A549 (cell line): ENCODE data around the gene PRAME. TPM values are rescaled to one million over a fixed set of nuclear protein-coding genes. Genes with fewer than 3 reads are reported as not detected.

Source experiments
- ATAC-seq, 2 experiments: fragments of 200-7000 bp in 1 of 2; fragments of >200 bp in 1 of 2; cut with Nextera tagmentation in 1 of 2; cut with Tn5 transposase in 1 of 2; 3 replicates each; pipeline versions ENCODE4 v1.8.0 to v1.9.1; 2018 to 2020; ENCODE audit warnings: mild to moderate bottlenecking in 1 of 2, moderate library complexity in 1 of 2
- CTCF ChIA-PET: fragments of 300-600 bp; sonication (Branson Sonifier 250); formaldehyde crosslinking; extraction: SDS; loops from one replicate; lab custom pipeline; 2021; ENCODE audit warnings: antibody characterized with exemption, inconsistent platforms; lab: Yijun Ruan, JAX
- POLR2A ChIA-PET: fragments of 350-600 bp; formaldehyde crosslinking; extraction: SDS; loops from one replicate; lab custom pipeline; 2021; ENCODE audit warnings: antibody characterized with exemption, inconsistent platforms; lab: Yijun Ruan, JAX
- DNase-seq, 2 experiments: peaks; one replicate each; pipeline versions ENCODE4 v3.0.0 to v3.0.0-alpha.2; 2011 to 2016; ENCODE audit warnings: low read depth in 1 of 2, low spot score in 1 of 2
- FAIRE-seq: peaks from 2 replicates; lab custom pipeline; 2011; peaks lifted over from hg19 to GRCh38; lab: Jason Lieb, UNC
- H3K27ac ChIP-seq, 2 experiments: fragments of >200 bp; sonication (Bioruptor Twin); formaldehyde crosslinking; 3 replicates each; pipeline ENCODE4 v1.5.1; 2016 to 2017
- H3K4me1 ChIP-seq: fragments of >200 bp; sonication (Bioruptor Twin); formaldehyde crosslinking; 3 replicates; pipeline ENCODE4 v1.6.1; 2016
- H3K4me2 ChIP-seq: fragments of >200 bp; sonication (Bioruptor Twin); formaldehyde crosslinking; 3 replicates; pipeline ENCODE4 v1.6.1; 2016
- H3K4me3 ChIP-seq: fragments of >200 bp; sonication (Bioruptor Twin); formaldehyde crosslinking; 3 replicates; pipeline ENCODE4 v1.5.1; 2016
- H3K9me3 ChIP-seq: fragments of >200 bp; sonication (Bioruptor Twin); formaldehyde crosslinking; 3 replicates; pipeline ENCODE4 v1.6.1; 2016
- CBX8 ChIP-seq: fragments of 200-600 bp; sonication (generic); IDR thresholded peaks from 2 replicates; pipeline ENCODE4 v1.6.1; 2016
- CHD2 ChIP-seq: fragments of 150-350 bp; IDR thresholded peaks from 2 replicates; pipeline ENCODE4 v1.6.1; 2014; ENCODE audit warnings: low read length; ENCODE audit not compliant: partially characterized antibody
- ESRRA ChIP-seq: fragments of 150-350 bp; IDR thresholded peaks from 2 replicates; pipeline ENCODE4 v1.6.1; 2014; ENCODE audit warnings: mild to moderate bottlenecking, low read length, borderline replicate concordance
- FOXS1 ChIP-seq: fragments of 250-450 bp; sonication (Bioruptor Pico); IDR thresholded peaks from 2 replicates; pipeline ENCODE4 v1.5.0; 2020; ENCODE audit warnings: mild to moderate bottlenecking, moderate library complexity
- HOXB13 ChIP-seq: fragments of 250-450 bp; sonication (Bioruptor Pico); IDR thresholded peaks from 2 replicates; pipeline ENCODE4 v1.5.0; 2020; ENCODE audit warnings: low read depth, mild to moderate bottlenecking, moderate library complexity
- HOXB5 ChIP-seq: fragments of 250-450 bp; sonication (Bioruptor Pico); IDR thresholded peaks from 2 replicates; pipeline ENCODE4 v1.5.0; 2020; ENCODE audit warnings: mild to moderate bottlenecking, moderate library complexity
- MAFK ChIP-seq: fragments of 450-650 bp; IDR thresholded peaks from 2 replicates; pipeline ENCODE4 v1.6.1; 2014; ENCODE audit not compliant: partially characterized antibody
- MAZ ChIP-seq: fragments of 150-350 bp; IDR thresholded peaks from 2 replicates; pipeline ENCODE4 v1.6.1; 2014; ENCODE audit warnings: antibody characterized with exemption, low read depth, low read length, borderline replicate concordance
- MYC ChIP-seq: IDR thresholded peaks from 2 replicates; pipeline ENCODE4 v1.6.1; 2012; ENCODE audit warnings: mild to moderate bottlenecking, inconsistent platforms, low read length, improper control_type of control experiment, borderline replicate concordance
- PHF8 ChIP-seq: fragments of 200-600 bp; sonication (generic); IDR thresholded peaks from 2 replicates; pipeline ENCODE4 v1.6.1; 2016; ENCODE audit warnings: low read depth, mild to moderate bottlenecking, antibody characterized with exemption, moderate library complexity, borderline replicate concordance
- SREBF2 ChIP-seq: fragments of 450-650 bp; IDR thresholded peaks from 2 replicates; pipeline ENCODE4 v1.6.1; 2014; ENCODE audit warnings: mild to moderate bottlenecking, moderate library complexity
- WGBS: methylation state at CpG from one replicate; pipeline ENCODE4 v1.1.6; 2017; ENCODE audit errors: missing lambda C conversion rate; 5-methylcytosine and 5-hydroxymethylcytosine counted together
- polyA plus RNA-seq, 4 experiments: library from polyadenylated mRNA; depleted of rRNA in 3 of 4; stranded (reverse); fragments of >200 nt; fragmentation: RNase III in 1 of 4; extraction: RNeasy Plus Mini Kit Qiagen cat#74134 plus additional on column Dnase treatment in 1 of 4; gene quantifications; 2 replicates in 3 of 4; 3 replicates in 1 of 4; pipeline ENCODE4 v1.2.3, GENCODE V29; 2011 to 2017
- TF ChIP-seq, protein P1 (sequence below): fragments of >200 bp; sonication (Bioruptor Twin); formaldehyde crosslinking; IDR thresholded peaks from 3 replicates; pipeline ENCODE4 v1.5.1; 2016
- TF ChIP-seq, protein P2 (sequence below): fragments of 450-650 bp; IDR thresholded peaks from 2 replicates; pipeline ENCODE4 v1.6.1; 2014; ENCODE audit warnings: antibody characterized with exemption
- TF ChIP-seq, protein P3 (sequence below): fragments of >200 bp; sonication (Bioruptor Twin); formaldehyde crosslinking; IDR thresholded peaks from 3 replicates; pipeline ENCODE4 v1.6.1; 2016
- TF ChIP-seq, protein P4 (sequence below): fragments of 200-600 bp; sonication (generic); IDR thresholded peaks from 2 replicates; pipeline ENCODE4 v1.6.1; 2016; ENCODE audit warnings: antibody characterized with exemption, mild to moderate bottlenecking, moderate library complexity
- TF ChIP-seq, protein P5 (sequence below): fragments of 250-450 bp; sonication (Bioruptor Pico); IDR thresholded peaks from 2 replicates; pipeline ENCODE4 v1.5.0; 2021; ENCODE audit warnings: mild to moderate bottlenecking, moderate library complexity, borderline replicate concordance

The PRAME gene
- polyA plus RNA-seq, 2 of the 4 experiments (the other 2 are of a cell fraction): 130 to 173 TPM

DNA sequence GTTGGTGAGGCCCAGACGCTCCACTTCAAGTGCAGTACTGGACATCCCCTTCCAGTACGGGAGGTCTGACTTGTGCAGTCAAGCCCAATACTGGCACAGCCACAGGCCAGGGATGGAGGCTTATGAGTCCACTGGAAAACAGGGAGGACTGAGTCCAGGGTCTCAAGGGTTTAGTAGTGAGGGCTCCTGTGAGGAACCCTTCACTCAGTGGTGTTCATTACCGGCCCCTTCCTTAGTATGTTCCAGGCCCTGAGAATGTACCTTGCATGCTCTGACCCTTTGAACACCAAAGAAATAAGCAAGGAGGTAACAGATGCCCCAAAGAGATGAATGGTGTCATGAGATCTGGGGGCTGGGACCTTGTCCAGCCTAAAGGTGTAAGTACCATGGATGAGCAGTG lies 11.8 kb downstream of the PRAME start:
- ChIA-PET POLR2A (no interaction called here), CTCF (interaction anchor here (1.0 to 3.5 kb wide), 2 partner anchors 12 to 14 kb away, joined by 4 to 14 read pairs; partner anchors contain the start of gene PRAME)
- Histone ChIP-seq H3K27ac (no peak overlapping the region), H3K4me3 (no peak overlapping the region), H3K4me2 (no peak overlapping the region), H3K9me3 (no peaks in the 10 kb centered on the region), H3K4me1 (no peaks in the 10 kb centered on the region)
- DNase-seq: no peak
- WGBS: 58% methylated on average over 3 of the region's 3 CpGs
- no peak for ATAC-seq
- FAIRE-seq: no peak
- TF ChIP-seq, protein P1, sequence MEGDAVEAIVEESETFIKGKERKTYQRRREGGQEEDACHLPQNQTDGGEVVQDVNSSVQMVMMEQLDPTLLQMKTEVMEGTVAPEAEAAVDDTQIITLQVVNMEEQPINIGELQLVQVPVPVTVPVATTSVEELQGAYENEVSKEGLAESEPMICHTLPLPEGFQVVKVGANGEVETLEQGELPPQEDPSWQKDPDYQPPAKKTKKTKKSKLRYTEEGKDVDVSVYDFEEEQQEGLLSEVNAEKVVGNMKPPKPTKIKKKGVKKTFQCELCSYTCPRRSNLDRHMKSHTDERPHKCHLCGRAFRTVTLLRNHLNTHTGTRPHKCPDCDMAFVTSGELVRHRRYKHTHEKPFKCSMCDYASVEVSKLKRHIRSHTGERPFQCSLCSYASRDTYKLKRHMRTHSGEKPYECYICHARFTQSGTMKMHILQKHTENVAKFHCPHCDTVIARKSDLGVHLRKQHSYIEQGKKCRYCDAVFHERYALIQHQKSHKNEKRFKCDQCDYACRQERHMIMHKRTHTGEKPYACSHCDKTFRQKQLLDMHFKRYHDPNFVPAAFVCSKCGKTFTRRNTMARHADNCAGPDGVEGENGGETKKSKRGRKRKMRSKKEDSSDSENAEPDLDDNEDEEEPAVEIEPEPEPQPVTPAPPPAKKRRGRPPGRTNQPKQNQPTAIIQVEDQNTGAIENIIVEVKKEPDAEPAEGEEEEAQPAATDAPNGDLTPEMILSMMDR: no peak
- TF ChIP-seq CHD2 (no peak), SREBF2 (no peak), CBX8 (no peak), MAFK (no peak), PHF8 (no peak), MAZ (no peak), HOXB5 (CRISPR knock-in tag) (no peak)
- TF ChIP-seq, protein P2, sequence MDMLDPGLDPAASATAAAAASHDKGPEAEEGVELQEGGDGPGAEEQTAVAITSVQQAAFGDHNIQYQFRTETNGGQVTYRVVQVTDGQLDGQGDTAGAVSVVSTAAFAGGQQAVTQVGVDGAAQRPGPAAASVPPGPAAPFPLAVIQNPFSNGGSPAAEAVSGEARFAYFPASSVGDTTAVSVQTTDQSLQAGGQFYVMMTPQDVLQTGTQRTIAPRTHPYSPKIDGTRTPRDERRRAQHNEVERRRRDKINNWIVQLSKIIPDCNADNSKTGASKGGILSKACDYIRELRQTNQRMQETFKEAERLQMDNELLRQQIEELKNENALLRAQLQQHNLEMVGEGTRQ: no peak
- TF ChIP-seq, protein P3, sequence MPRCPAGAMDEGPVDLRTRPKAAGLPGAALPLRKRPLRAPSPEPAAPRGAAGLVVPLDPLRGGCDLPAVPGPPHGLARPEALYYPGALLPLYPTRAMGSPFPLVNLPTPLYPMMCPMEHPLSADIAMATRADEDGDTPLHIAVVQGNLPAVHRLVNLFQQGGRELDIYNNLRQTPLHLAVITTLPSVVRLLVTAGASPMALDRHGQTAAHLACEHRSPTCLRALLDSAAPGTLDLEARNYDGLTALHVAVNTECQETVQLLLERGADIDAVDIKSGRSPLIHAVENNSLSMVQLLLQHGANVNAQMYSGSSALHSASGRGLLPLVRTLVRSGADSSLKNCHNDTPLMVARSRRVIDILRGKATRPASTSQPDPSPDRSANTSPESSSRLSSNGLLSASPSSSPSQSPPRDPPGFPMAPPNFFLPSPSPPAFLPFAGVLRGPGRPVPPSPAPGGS: no peak
- TF ChIP-seq, protein P4, sequence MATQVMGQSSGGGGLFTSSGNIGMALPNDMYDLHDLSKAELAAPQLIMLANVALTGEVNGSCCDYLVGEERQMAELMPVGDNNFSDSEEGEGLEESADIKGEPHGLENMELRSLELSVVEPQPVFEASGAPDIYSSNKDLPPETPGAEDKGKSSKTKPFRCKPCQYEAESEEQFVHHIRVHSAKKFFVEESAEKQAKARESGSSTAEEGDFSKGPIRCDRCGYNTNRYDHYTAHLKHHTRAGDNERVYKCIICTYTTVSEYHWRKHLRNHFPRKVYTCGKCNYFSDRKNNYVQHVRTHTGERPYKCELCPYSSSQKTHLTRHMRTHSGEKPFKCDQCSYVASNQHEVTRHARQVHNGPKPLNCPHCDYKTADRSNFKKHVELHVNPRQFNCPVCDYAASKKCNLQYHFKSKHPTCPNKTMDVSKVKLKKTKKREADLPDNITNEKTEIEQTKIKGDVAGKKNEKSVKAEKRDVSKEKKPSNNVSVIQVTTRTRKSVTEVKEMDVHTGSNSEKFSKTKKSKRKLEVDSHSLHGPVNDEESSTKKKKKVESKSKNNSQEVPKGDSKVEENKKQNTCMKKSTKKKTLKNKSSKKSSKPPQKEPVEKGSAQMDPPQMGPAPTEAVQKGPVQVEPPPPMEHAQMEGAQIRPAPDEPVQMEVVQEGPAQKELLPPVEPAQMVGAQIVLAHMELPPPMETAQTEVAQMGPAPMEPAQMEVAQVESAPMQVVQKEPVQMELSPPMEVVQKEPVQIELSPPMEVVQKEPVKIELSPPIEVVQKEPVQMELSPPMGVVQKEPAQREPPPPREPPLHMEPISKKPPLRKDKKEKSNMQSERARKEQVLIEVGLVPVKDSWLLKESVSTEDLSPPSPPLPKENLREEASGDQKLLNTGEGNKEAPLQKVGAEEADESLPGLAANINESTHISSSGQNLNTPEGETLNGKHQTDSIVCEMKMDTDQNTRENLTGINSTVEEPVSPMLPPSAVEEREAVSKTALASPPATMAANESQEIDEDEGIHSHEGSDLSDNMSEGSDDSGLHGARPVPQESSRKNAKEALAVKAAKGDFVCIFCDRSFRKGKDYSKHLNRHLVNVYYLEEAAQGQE: no peak
- TF ChIP-seq, protein P5, sequence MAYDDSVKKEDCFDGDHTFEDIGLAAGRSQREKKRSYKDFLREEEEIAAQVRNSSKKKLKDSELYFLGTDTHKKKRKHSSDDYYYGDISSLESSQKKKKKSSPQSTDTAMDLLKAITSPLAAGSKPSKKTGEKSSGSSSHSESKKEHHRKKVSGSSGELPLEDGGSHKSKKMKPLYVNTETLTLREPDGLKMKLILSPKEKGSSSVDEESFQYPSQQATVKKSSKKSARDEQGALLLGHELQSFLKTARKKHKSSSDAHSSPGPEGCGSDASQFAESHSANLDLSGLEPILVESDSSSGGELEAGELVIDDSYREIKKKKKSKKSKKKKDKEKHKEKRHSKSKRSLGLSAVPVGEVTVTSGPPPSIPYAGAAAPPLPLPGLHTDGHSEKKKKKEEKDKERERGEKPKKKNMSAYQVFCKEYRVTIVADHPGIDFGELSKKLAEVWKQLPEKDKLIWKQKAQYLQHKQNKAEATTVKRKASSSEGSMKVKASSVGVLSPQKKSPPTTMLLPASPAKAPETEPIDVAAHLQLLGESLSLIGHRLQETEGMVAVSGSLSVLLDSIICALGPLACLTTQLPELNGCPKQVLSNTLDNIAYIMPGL (CRISPR knock-in tag): no peak

DNA sequence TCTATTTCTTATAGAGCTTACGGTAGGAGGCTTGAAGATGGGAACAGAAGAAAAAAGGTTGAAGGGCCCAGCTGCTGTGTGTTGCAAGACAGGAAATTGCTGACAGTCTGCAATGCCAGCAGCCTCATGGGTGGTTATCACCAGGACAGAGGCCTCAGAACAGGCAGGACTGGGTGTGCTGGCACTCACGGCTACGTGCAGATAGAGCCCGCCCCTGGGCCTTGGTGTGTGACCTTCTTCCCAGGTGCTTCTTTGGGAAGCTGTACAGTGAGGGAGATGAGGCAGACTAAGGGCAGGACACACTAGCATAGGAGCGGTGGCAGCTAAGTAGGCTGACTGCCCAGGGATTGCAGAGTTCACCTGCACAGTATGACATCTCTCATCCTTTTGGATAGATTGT lies 12.6 kb downstream of the PRAME start:
- TF ChIP-seq HOXB13 (no peak), FOXS1 (CRISPR knock-in tag) (no peak), ESRRA (no peak), MYC (no peak)
- TF ChIP-seq, protein P4: no peak
- no peak overlapping the region for H3K27ac ChIP-seq
- ChIA-PET POLR2A (interaction anchor here (1.2 kb wide), 1 partner anchor 27 kb away, joined by 3 read pairs; the partner anchor contains the start of gene ZNF280A), CTCF (interaction anchor here (3.5 kb wide), 1 partner anchor 13 kb away, joined by 14 read pairs; the partner anchor contains the start of gene PRAME)
- no peak overlapping the region for H3K4me3 ChIP-seq
- H3K9me3 ChIP-seq: no peaks in the 10 kb centered on the region
- no peaks in the 10 kb centered on the region for H3K4me1 ChIP-seq
- 84% methylated on average over 5 of the region's 5 CpGs for WGBS
- FAIRE-seq: no peak
- ATAC-seq: peak; percentile 19 to 28; a peak in 2 of 6 replicates
- no peak for DNase-seq
- no peak overlapping the region for H3K4me2 ChIP-seq
